ENCODE measurements around the gene PRSS57. TPM values are rescaled to one million over a fixed set of nuclear protein-coding genes. Genes with fewer than 3 reads are reported as not detected.

PRSS57 gene
- total RNA-seq, 2 experiments from 2014 or later, result not detected

DNA sequence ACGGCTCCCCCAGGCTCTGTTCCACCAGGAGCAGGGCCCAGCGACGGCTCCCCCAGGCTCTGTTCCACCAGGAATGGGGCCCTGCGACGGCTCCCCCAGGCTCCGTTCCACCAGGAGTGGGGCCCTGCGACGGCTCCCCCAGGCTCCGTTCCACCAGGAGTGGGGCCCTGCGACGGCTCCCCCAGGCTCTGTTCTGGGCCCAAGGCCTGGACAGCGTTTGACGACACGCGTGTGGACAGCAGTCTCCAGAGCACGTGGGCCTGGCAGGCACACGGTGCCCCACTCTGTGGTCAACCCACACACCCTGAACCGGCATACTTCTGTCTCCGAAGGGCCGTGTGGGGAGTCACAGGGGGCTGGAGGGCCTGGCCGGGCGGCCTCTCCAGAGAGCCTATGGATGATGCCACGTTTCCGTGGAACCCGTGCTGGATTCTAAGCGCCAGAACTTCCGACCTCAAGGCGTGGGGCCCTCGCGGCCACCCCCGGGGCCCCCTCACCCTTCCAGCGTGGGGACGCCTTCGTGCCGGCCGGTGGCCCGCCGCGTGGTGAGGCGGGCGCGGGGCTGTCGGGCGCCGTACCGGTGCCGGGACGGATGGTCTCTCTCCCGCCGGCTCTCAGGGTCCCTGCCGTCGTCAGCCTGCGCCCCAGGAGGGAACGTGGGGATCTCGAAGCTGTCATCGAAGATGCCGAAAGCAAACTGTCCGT lies 44.0 kb downstream of the PRSS57 start:
- Histone ChIP-seq H3K36me3 (ENCODE audit: insufficient read depth, low read length) (peaks cover 94% of the 10 kb centered on the region), H3K9me3 (ENCODE audit: low read length) (no peaks in the 10 kb centered on the region), H3K9me2 (ENCODE audit: insufficient read depth, low read length) (no peaks in the 10 kb centered on the region), H4K20me1 (ENCODE audit: insufficient read depth, low read length) (no peaks in the 10 kb centered on the region; the same call in 1 of the 2 replicates), H3K4me2 (ENCODE audit: low read length) (no peak overlapping the region), H3K4me3 (ENCODE audit: low read depth, low read length, poor library complexity, severe bottlenecking) (no peak overlapping the region), H3K4me1 (ENCODE audit: insufficient read depth, low read length, poor library complexity, severe bottlenecking) (peaks cover 18% of the 10 kb centered on the region), H3K27ac (ENCODE audit: low read depth, low read length, poor library complexity, severe bottlenecking) (no peak overlapping the region), H2AFZ (ENCODE audit: low read length) (no peak overlapping the region), H3K79me2 (ENCODE audit: insufficient read depth, low read depth, low read length) (peaks cover 40% of the 10 kb centered on the region)
- no peak for TF ChIP-seq EZH2phosphoT487 (IDR thresholded peaks at IDR 0.05; ENCODE audit: borderline replicate concordance, low read depth, low read length)
- TF ChIP-seq, protein P1, sequence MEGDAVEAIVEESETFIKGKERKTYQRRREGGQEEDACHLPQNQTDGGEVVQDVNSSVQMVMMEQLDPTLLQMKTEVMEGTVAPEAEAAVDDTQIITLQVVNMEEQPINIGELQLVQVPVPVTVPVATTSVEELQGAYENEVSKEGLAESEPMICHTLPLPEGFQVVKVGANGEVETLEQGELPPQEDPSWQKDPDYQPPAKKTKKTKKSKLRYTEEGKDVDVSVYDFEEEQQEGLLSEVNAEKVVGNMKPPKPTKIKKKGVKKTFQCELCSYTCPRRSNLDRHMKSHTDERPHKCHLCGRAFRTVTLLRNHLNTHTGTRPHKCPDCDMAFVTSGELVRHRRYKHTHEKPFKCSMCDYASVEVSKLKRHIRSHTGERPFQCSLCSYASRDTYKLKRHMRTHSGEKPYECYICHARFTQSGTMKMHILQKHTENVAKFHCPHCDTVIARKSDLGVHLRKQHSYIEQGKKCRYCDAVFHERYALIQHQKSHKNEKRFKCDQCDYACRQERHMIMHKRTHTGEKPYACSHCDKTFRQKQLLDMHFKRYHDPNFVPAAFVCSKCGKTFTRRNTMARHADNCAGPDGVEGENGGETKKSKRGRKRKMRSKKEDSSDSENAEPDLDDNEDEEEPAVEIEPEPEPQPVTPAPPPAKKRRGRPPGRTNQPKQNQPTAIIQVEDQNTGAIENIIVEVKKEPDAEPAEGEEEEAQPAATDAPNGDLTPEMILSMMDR (conservative IDR thresholded peaks at IDR 0.05; ENCODE audit: low read length), result no peak
- ChIA-PET POLR2A (no interaction called here), CTCF (ENCODE audit: unreplicated experiment) (no interaction called here)
- DNase-seq (ENCODE audit: low spot score), result no peak
- intact Hi-C loops (cut with micrococcal nuclease; ENCODE audit: unreplicated experiment), result no loop called here
- no TSS peak for BruUV-seq (replicated peaks)

DNA sequence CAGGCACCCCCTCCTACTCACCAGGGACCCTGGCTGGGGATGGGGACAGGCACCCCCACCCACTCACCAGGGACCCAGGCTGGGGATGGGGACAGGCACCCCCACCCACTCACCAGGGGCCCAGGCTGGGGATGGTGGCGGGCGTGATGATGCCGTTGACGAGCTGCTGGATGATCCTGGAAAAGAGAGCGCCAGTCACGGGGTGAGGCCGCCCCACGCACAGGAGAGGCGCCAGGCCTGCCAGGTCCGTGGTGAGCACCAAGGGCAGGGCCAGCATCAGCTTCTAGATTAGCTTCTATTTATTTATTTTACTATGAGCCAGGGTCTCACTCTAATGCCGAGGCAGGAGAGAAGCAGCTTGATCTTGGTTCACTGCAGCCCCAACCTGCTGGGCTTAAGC lies 45.1 kb downstream of the PRSS57 start:
- CTCF ChIA-PET (ENCODE audit: unreplicated experiment), result no interaction called here
- POLR2A ChIA-PET, result no interaction called here
- no peak for DNase-seq (ENCODE audit: low spot score)
- no peaks in the 10 kb centered on the region for H3K9me3 ChIP-seq (ENCODE audit: low read length)
- H4K20me1 ChIP-seq (ENCODE audit: insufficient read depth, low read length), result no peaks in the 10 kb centered on the region; the same call in 1 of the 2 replicates
- H3K4me3 ChIP-seq (ENCODE audit: low read depth, low read length, poor library complexity, severe bottlenecking), result no peak overlapping the region
- H3K9me2 ChIP-seq (ENCODE audit: insufficient read depth, low read length), result no peaks in the 10 kb centered on the region
- H3K4me2 ChIP-seq (ENCODE audit: low read length), result no peak overlapping the region
- no TSS peak for BruUV-seq (replicated peaks)
- H3K27ac ChIP-seq (ENCODE audit: low read depth, low read length, poor library complexity, severe bottlenecking), result no peak overlapping the region
- TF ChIP-seq, protein P1 (conservative IDR thresholded peaks at IDR 0.05; ENCODE audit: low read length), result no peak
- TF ChIP-seq EZH2phosphoT487 (IDR thresholded peaks at IDR 0.05; ENCODE audit: borderline replicate concordance, low read depth, low read length), result no peak
- peaks cover 29% of the 10 kb centered on the region for H3K79me2 ChIP-seq (ENCODE audit: insufficient read depth, low read depth, low read length)
- H3K4me1 ChIP-seq (ENCODE audit: insufficient read depth, low read length, poor library complexity, severe bottlenecking), result peaks cover 18% of the 10 kb centered on the region
- peaks cover 92% of the 10 kb centered on the region for H3K36me3 ChIP-seq (ENCODE audit: insufficient read depth, low read length)
- no peak overlapping the region for H2AFZ ChIP-seq (ENCODE audit: low read length)
- intact Hi-C loops (cut with micrococcal nuclease; ENCODE audit: unreplicated experiment), result no loop called here
